PC-3 (cell line): Measurements from ENCODE around the gene MYOZ2. TPM values are rescaled to one million over a fixed set of nuclear protein-coding genes. Genes with fewer than 3 reads are reported as not detected.

Experiments
- ATAC-seq: fragments of 200-7000 bp; cut with Tn5 transposase; 2 replicates; pipeline ENCODE4 v1.9.1; 2020; ENCODE audit warnings: mild to moderate bottlenecking, moderate library complexity
- BruUV-seq: library from RNA; stranded (reverse); fragments of 400-500 nt; replicated peaks from 2 replicates; lab custom pipeline; 2021; lab: Mats Ljungman, UMichigan
- CTCF ChIA-PET: fragments of 300-600 bp; sonication (Branson Sonifier 250); formaldehyde crosslinking; loops from one replicate; lab custom pipeline; 2022; ENCODE audit warnings: antibody characterized with exemption; lab: Charles Lee
- POLR2A ChIA-PET: fragments of 300-600 bp; sonication (Branson Sonifier 250); formaldehyde crosslinking; loops from one replicate; lab custom pipeline; 2022; ENCODE audit warnings: antibody characterized with exemption; ENCODE audit not compliant: unreplicated experiment; lab: Charles Lee
- DNase-seq: peaks from one replicate; pipeline ENCODE4 v3.0.0-alpha.2; 2015
- H2AFZ ChIP-seq: fragments of 300-600 bp; sonication (generic); 2 replicates; pipeline ENCODE4 v1.6.0; 2016; ENCODE audit warnings: antibody characterized with exemption, low read length
- H3F3A ChIP-seq: fragments of 300-600 bp; sonication (generic); one replicate; pipeline ENCODE4 v1.6.0; 2017; ENCODE audit warnings: antibody characterized with exemption, low read length, control low read depth, mild to moderate bottlenecking; ENCODE audit not compliant: unreplicated experiment
- H3K27ac ChIP-seq: fragments of 300-600 bp; sonication (generic); 2 replicates; pipeline ENCODE4 v1.5.1; 2016; ENCODE audit warnings: mild to moderate bottlenecking, low read length
- H3K27me3 ChIP-seq: fragments of 300-600 bp; sonication (generic); 2 replicates; pipeline ENCODE4 v1.6.1; 2016; ENCODE audit warnings: low read length, mixed read lengths
- H3K36me3 ChIP-seq: fragments of 300-600 bp; sonication (generic); 2 replicates; pipeline ENCODE4 v1.6.1; 2016; ENCODE audit warnings: low read depth, mixed run types, low read length, mixed read lengths
- H3K4me1 ChIP-seq: fragments of 300-600 bp; sonication (generic); 2 replicates; pipeline ENCODE4 v1.5.1; 2016; ENCODE audit warnings: low read length; ENCODE audit not compliant: insufficient read depth
- H3K4me2 ChIP-seq: fragments of 300-600 bp; sonication (generic); 2 replicates; pipeline ENCODE4 v1.6.0; 2016; ENCODE audit warnings: low read length
- H3K4me3 ChIP-seq: fragments of 300-600 bp; sonication (generic); 2 replicates; pipeline ENCODE4 v1.5.1; 2016; ENCODE audit warnings: mild to moderate bottlenecking, low read length, mixed read lengths
- H3K79me2 ChIP-seq: fragments of 300-600 bp; sonication (generic); 2 replicates; pipeline ENCODE4 v1.6.1; 2017; ENCODE audit warnings: low read length, mixed read lengths
- H3K9ac ChIP-seq: fragments of 300-600 bp; sonication (generic); 2 replicates; pipeline ENCODE4 v1.6.0; 2016; ENCODE audit warnings: mild to moderate bottlenecking, low read length
- H3K9me2 ChIP-seq: fragments of 300-600 bp; sonication (generic); replicated peaks from 2 replicates; pipeline ENCODE4 v1.6.1; 2016; ENCODE audit warnings: mixed run types, low read length, mixed read lengths
- H3K9me3 ChIP-seq: fragments of 300-600 bp; sonication (generic); 2 replicates; pipeline ENCODE4 v1.6.1; 2016; ENCODE audit warnings: low read length, mixed read lengths
- H4K20me1 ChIP-seq: fragments of 300-600 bp; sonication (generic); 2 replicates; pipeline ENCODE4 v1.6.1; 2016; ENCODE audit warnings: low read length, mixed read lengths
- CTCF ChIP-seq: fragments of 300-600 bp; sonication (generic); conservative IDR thresholded peaks from 2 replicates; pipeline ENCODE4 v1.5.1; 2017; ENCODE audit warnings: antibody characterized with exemption, low read depth, mild to moderate bottlenecking, low read length
- EZH2 ChIP-seq: fragments of 300-600 bp; sonication (generic); IDR thresholded peaks from one replicate; pipeline ENCODE4 v1.6.1; 2017; ENCODE audit warnings: antibody characterized with exemption, mild to moderate bottlenecking, low read length; ENCODE audit not compliant: unreplicated experiment
- EZH2phosphoT487 ChIP-seq: fragments of 300-600 bp; sonication (generic); IDR thresholded peaks from 2 replicates; pipeline ENCODE4 v1.6.1; 2018; ENCODE audit warnings: mild to moderate bottlenecking, antibody characterized with exemption, low read length, borderline replicate concordance
- intact Hi-C: fragments of 100-400 bp; cut with micrococcal nuclease; formaldehyde crosslinking; loops from 2 replicates; pipeline ENCODE4 v1.9.0; 2023
- total RNA-seq: library from RNA; depleted of rRNA; stranded (reverse); fragments of >200 nt; gene quantifications from 2 replicates; pipeline ENCODE4 v1.2.3, GENCODE V29; 2014

Gene MYOZ2
- total RNA-seq, 1 experiment from 2014 or later: not detected

GRCh38 chr4:119116925-119117900, 18.4 kb upstream of the MYOZ2 start:
- DNase-seq: no peak
- no peaks in the 10 kb centered on the region for H3K9me3 ChIP-seq
- POLR2A ChIA-PET: no interaction called here
- ATAC-seq: no peak
- no peaks in the 10 kb centered on the region for H3K9me2 ChIP-seq
- no peaks in the 10 kb centered on the region for H3K79me2 ChIP-seq
- no peaks in the 10 kb centered on the region for H4K20me1 ChIP-seq
- no peak overlapping the region for H3K27ac ChIP-seq
- TF ChIP-seq CTCF (no peak), EZH2phosphoT487 (no peak), EZH2 (no peak)
- H3K27me3 ChIP-seq: no peaks in the 10 kb centered on the region
- no peaks in the 10 kb centered on the region for H3K36me3 ChIP-seq
- no peak overlapping the region for H3K9ac ChIP-seq
- H3K4me1 ChIP-seq: peaks cover 13% of the 10 kb centered on the region
- no peaks in the 10 kb centered on the region for H3F3A ChIP-seq
- no peak overlapping the region for H2AFZ ChIP-seq
- intact Hi-C loops: no loop called here
- CTCF ChIA-PET: no interaction called here
- no TSS peak for BruUV-seq
- H3K4me3 ChIP-seq: no peak overlapping the region
- H3K4me2 ChIP-seq: no peak overlapping the region

- Histone ChIP-seq H3K27ac (no peak overlapping the region), H3K79me2 (no peaks in the 10 kb centered on the region), H3K36me3 (no peaks in the 10 kb centered on the region), H3K27me3 (no peaks in the 10 kb centered on the region), H3F3A (no peaks in the 10 kb centered on the region), H3K4me3 (no peak overlapping the region), H3K9me2 (no peaks in the 10 kb centered on the region), H2AFZ (no peak overlapping the region), H4K20me1 (no peaks in the 10 kb centered on the region), H3K9me3 (no peaks in the 10 kb centered on the region), H3K9ac (no peak overlapping the region), H3K4me2 (no peak overlapping the region), H3K4me1 (peaks cover 6% of the 10 kb centered on the region; the same call in 1 of the 2 replicates)
- no TSS peak for BruUV-seq
- TF ChIP-seq CTCF: no peak
- no peak for TF ChIP-seq EZH2phosphoT487
- no peak for TF ChIP-seq EZH2
- ChIA-PET CTCF (no interaction called here), POLR2A (no interaction called here)
- no peak for ATAC-seq
- DNase-seq: no peak
- intact Hi-C loops: no loop called here
Observed at GRCh38 chr4:119118397-119118796, 17.2 kb upstream of the MYOZ2 start.

GRCh38 chr4:119124352-119124751, 11.3 kb upstream of the MYOZ2 start:
- H3K79me2 ChIP-seq: no peaks in the 10 kb centered on the region
- no peak overlapping the region for H2AFZ ChIP-seq
- ChIA-PET CTCF (no interaction called here), POLR2A (no interaction called here)
- H3K4me3 ChIP-seq: no peak overlapping the region
- H3K9ac ChIP-seq: no peak overlapping the region
- no TSS peak for BruUV-seq
- no peaks in the 10 kb centered on the region for H3K27me3 ChIP-seq
- no peak overlapping the region for H3K4me2 ChIP-seq
- no peak overlapping the region for H3K27ac ChIP-seq
- H3K9me3 ChIP-seq: no peaks in the 10 kb centered on the region
- TF ChIP-seq EZH2: no peak
- no peak for TF ChIP-seq EZH2phosphoT487
- no peak for TF ChIP-seq CTCF
- H3K36me3 ChIP-seq: no peaks in the 10 kb centered on the region
- ATAC-seq: no peak
- H4K20me1 ChIP-seq: no peaks in the 10 kb centered on the region
- DNase-seq: no peak
- H3K4me1 ChIP-seq: no peaks in the 10 kb centered on the region
- H3F3A ChIP-seq: no peaks in the 10 kb centered on the region
- intact Hi-C loops: no loop called here
- H3K9me2 ChIP-seq: no peaks in the 10 kb centered on the region
